Osteoblast (primary cell): Measurements from ENCODE around the gene PPP4R3B. TPM values are rescaled to one million over a fixed set of nuclear protein-coding genes. Genes with fewer than 3 reads are reported as not detected.

Source experiments
- DNase-seq: peaks from one replicate; pipeline ENCODE4 v3.0.0; 2011; ENCODE audit warnings: low spot score, mixed read lengths; ENCODE audit not compliant: insufficient read length; ENCODE audit errors: missing footprints
- H2AFZ ChIP-seq: 2 replicates; pipeline ENCODE4 v1.6.0; 2011; ENCODE audit warnings: mild to moderate bottlenecking, low read length
- H3K27ac ChIP-seq: 2 replicates; pipeline ENCODE4 v1.5.1; 2011; ENCODE audit warnings: mild to moderate bottlenecking, low read depth, low read length, moderate library complexity
- H3K27me3 ChIP-seq: 2 replicates; pipeline ENCODE4 v1.6.0; 2012; ENCODE audit warnings: mild to moderate bottlenecking, control low read depth, inconsistent platforms, low read length, moderate library complexity; ENCODE audit not compliant: insufficient read depth
- H3K36me3 ChIP-seq: 2 replicates; pipeline ENCODE4 v1.5.1; 2011; ENCODE audit warnings: mild to moderate bottlenecking, low read length, control low read depth, moderate library complexity; ENCODE audit not compliant: insufficient read depth
- H3K4me1 ChIP-seq: 2 replicates; pipeline ENCODE4 v1.5.1; 2011; ENCODE audit warnings: mild to moderate bottlenecking, low read length, control low read depth, moderate library complexity; ENCODE audit not compliant: insufficient read depth
- H3K4me2 ChIP-seq: 2 replicates; pipeline ENCODE4 v1.6.0; 2011; ENCODE audit warnings: mild to moderate bottlenecking, low read length; ENCODE audit not compliant: insufficient read depth
- H3K4me3 ChIP-seq: fragments of 200-600 bp; sonication (generic); 3 replicates; pipeline ENCODE4 v1.5.1; 2012; ENCODE audit warnings: mild to moderate bottlenecking, low read length, inconsistent platforms; ENCODE audit not compliant: insufficient read depth
- H3K79me2 ChIP-seq: 2 replicates; pipeline ENCODE4 v1.6.0; 2012; ENCODE audit warnings: mild to moderate bottlenecking, low read length, control low read depth, inconsistent platforms; ENCODE audit not compliant: insufficient read depth
- H3K9me3 ChIP-seq: 2 replicates; pipeline ENCODE4 v1.5.1; 2011; ENCODE audit warnings: low read depth, low read length, control low read depth
- H4K20me1 ChIP-seq: 2 replicates; pipeline ENCODE4 v1.6.0; 2012; ENCODE audit warnings: mild to moderate bottlenecking, low read length, control low read depth; ENCODE audit not compliant: insufficient read depth
- CTCF ChIP-seq: IDR thresholded peaks from 2 replicates; pipeline ENCODE4 v1.5.1; 2011; ENCODE audit warnings: mild to moderate bottlenecking, low read depth, low read length, moderate library complexity; ENCODE audit errors: extremely low read depth
- small RNA-seq: library from RNA; depleted of rRNA; stranded (forward); fragments of <200 nt; gene quantifications from one replicate; pipeline ENCODE3, GENCODE V24; 2012
- total RNA-seq: library from RNA; depleted of rRNA; stranded (reverse); fragments of >200 nt; gene quantifications from 2 replicates; pipeline ENCODE4 v1.2.3, GENCODE V29; 2012

The PPP4R3B gene
- total RNA-seq, 1 donor: 37.6 TPM

DNA sequence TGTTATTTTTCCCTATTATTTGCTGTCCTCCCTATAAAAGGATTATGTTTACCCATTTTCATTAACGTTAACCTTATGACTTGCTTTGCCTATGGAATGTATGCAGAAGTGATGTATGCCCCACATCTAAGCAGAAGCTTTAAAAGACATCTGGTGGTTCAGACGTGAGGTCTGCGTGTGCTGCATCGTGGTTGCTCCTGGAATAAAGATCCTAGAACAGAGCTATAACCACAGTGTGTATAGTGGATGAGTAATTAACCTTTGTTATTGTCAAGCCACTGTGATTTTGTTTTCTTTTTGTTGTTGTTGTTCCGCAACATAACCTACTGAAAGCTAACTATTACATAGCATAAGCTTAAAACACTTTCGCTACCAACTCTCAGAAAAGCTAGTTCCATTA is 118.8 kb downstream of the PPP4R3B start:
- H3K27me3 ChIP-seq: no peaks in the 10 kb centered on the region
- no peaks in the 10 kb centered on the region for H3K79me2 ChIP-seq
- no peak overlapping the region for H3K27ac ChIP-seq
- no peak overlapping the region for H2AFZ ChIP-seq
- H4K20me1 ChIP-seq: no peaks in the 10 kb centered on the region
- no peaks in the 10 kb centered on the region for H3K9me3 ChIP-seq
- H3K4me3 ChIP-seq: no peak overlapping the region
- H3K4me1 ChIP-seq: peaks cover 8% of the 10 kb centered on the region
- DNase-seq: no peak
- no peaks in the 10 kb centered on the region for H3K36me3 ChIP-seq
- no peak overlapping the region for H3K4me2 ChIP-seq
- no peak for TF ChIP-seq CTCF

Small RNA genes lying within 50 kb of the gene (small RNA-seq; reads per million reads assigned to genes)
- gene RF00586 (not detected), gene RNU6-634P (not detected)

Other genes starting within 250 kb of the PPP4R3B start
- 54.3 and 55.1 TPM in 2 replicates for gene CCDC88A, start 197.8 kb downstream of the PPP4R3B start, total RNA-seq
- 30.4 and 35.1 TPM in 2 replicates for gene CFAP36, start 97.9 kb downstream of the PPP4R3B start, total RNA-seq
- gene PNPT1, start 76.2 kb upstream of the PPP4R3B start, total RNA-seq: 18.3 and 22.8 TPM in 2 replicates